ENCODE results near the gene SLC9A8. TPM values are rescaled to one million over a fixed set of nuclear protein-coding genes. Genes with fewer than 3 reads are reported as not detected.

SLC9A8 gene
- total and polyA plus RNA-seq, 2 donors (not counting 3 experiments of a cell fraction or from before 2014, with no cell fraction given): 5.1 to 14.4 TPM

GRCh38 chr20:49765413-49765736 lies 47.3 kb upstream of the SLC9A8 start:
- dilution Hi-C loops (cut with MboI; ENCODE audit: extremely low pct_ligation_motif_present, low sequenced_read_pairs) (no loop called here), intact Hi-C loops (cut with micrococcal nuclease) (no loop called here)
- no peak overlapping the region for H2AFZ ChIP-seq (ENCODE audit: low read depth, low read length)
- ChIA-PET CTCF (interaction anchor here (0.9 kb wide), 1 partner anchor 15 kb away, joined by 3 read pairs; no protein-coding TSS in a partner anchor), POLR2A (no interaction called here)
- BruUV-seq (replicated peaks): no TSS peak
- H3K9me3 ChIP-seq (replicated peaks; ENCODE audit: control insufficient read depth, insufficient read depth, low read length): no peaks in the 10 kb centered on the region
- H3K36me3 ChIP-seq (ENCODE audit: control insufficient read depth in 2 of 2, extremely low read depth in 1 of 2, insufficient read depth in 2 of 2, low read length in 2 of 2): no peaks in the 10 kb centered on the region
- FAIRE-seq (no peak), DNase-seq (ENCODE audit: low read depth, low spot score) (no peak)
- no peak overlapping the region for H3K27ac ChIP-seq (ENCODE audit: insufficient read depth, low read depth, low read length)
- no peak overlapping the region for H3K4me3 ChIP-seq (replicated peaks in 1 of 3; ENCODE audit: insufficient read depth in 1 of 3, low read depth in 1 of 3, low read length in 3 of 3)
- H3K9ac ChIP-seq (replicated peaks; ENCODE audit: extremely low read depth, insufficient read depth, low read length): no peak overlapping the region
- TF ChIP-seq GATA2 (IDR thresholded peaks at IDR 0.05; ENCODE audit: insufficient read depth, insufficient read length, low read depth, low read length): no peak
- no peak for TF ChIP-seq EZH2 (IDR thresholded peaks at IDR 0.05; ENCODE audit: borderline replicate concordance, low read depth, low read length, severe bottlenecking)
- no peak for TF ChIP-seq MYC (IDR thresholded peaks at IDR 0.05; ENCODE audit: low read depth, low read length)
- no peak for TF ChIP-seq POLR2A (IDR thresholded peaks at IDR 0.05; ENCODE audit: low read depth, low read length)
- TF ChIP-seq, protein P1, sequence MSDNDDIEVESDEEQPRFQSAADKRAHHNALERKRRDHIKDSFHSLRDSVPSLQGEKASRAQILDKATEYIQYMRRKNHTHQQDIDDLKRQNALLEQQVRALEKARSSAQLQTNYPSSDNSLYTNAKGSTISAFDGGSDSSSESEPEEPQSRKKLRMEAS (IDR thresholded peaks at IDR 0.05; ENCODE audit: insufficient read depth, insufficient read length): no peak
- no peak for TF ChIP-seq POLR2AphosphoS5 (IDR thresholded peaks at IDR 0.05; ENCODE audit: insufficient read depth, low read depth, low read length)
- TF ChIP-seq JUN (IDR thresholded peaks at IDR 0.05; ENCODE audit: borderline replicate concordance, insufficient read depth, insufficient read length, low read depth): no peak
- TF ChIP-seq, protein P2, sequence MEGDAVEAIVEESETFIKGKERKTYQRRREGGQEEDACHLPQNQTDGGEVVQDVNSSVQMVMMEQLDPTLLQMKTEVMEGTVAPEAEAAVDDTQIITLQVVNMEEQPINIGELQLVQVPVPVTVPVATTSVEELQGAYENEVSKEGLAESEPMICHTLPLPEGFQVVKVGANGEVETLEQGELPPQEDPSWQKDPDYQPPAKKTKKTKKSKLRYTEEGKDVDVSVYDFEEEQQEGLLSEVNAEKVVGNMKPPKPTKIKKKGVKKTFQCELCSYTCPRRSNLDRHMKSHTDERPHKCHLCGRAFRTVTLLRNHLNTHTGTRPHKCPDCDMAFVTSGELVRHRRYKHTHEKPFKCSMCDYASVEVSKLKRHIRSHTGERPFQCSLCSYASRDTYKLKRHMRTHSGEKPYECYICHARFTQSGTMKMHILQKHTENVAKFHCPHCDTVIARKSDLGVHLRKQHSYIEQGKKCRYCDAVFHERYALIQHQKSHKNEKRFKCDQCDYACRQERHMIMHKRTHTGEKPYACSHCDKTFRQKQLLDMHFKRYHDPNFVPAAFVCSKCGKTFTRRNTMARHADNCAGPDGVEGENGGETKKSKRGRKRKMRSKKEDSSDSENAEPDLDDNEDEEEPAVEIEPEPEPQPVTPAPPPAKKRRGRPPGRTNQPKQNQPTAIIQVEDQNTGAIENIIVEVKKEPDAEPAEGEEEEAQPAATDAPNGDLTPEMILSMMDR (IDR thresholded peaks at IDR 0.05; ENCODE audit: extremely low read depth in 1 of 2, insufficient read depth in 1 of 2, low read depth in 1 of 2, low read length in 2 of 2): no peak
- no peak for TF ChIP-seq FOS (IDR thresholded peaks at IDR 0.05; ENCODE audit: borderline replicate concordance, insufficient read depth, low read length)
- no peaks in the 10 kb centered on the region for H3K27me3 ChIP-seq (ENCODE audit: control insufficient read depth in 2 of 2, insufficient read depth in 2 of 2, low read length in 2 of 2)
- no peaks in the 10 kb centered on the region for H4K20me1 ChIP-seq (replicated peaks; ENCODE audit: control insufficient read depth, extremely low read depth, insufficient read depth, low read length)
- H3K79me2 ChIP-seq (ENCODE audit: control insufficient read depth, insufficient read depth, low read length): no peaks in the 10 kb centered on the region
- no peak overlapping the region for H3K4me2 ChIP-seq (ENCODE audit: insufficient read depth, low read length)
- H3K9me1 ChIP-seq (replicated peaks; ENCODE audit: control insufficient read depth, extremely low read depth, insufficient read depth, low read length): no peaks in the 10 kb centered on the region
- peaks cover 13% of the 10 kb centered on the region for H3K4me1 ChIP-seq (ENCODE audit: control insufficient read depth, extremely low read depth, insufficient read depth, low read length)

Measured in endothelial cell of umbilical vein (primary cell).